SU-DHL-6 (cell line): Measurements from ENCODE around the gene ZDHHC7.

ENCODE experiments used
- H2AFZ ChIP-seq: fragments of 200-600 bp; sonication (generic); 2 replicates; pipeline ENCODE4 v1.6.1; 2014; ENCODE audit warnings: low read depth, mild to moderate bottlenecking, moderate library complexity, mixed read lengths, antibody characterized with exemption, low read length; ENCODE audit not compliant: severe bottlenecking
- H3F3A ChIP-seq: fragments of 200-600 bp; shearing (Covaris generic); 2 replicates; pipeline ENCODE4 v1.6.0; 2016; ENCODE audit warnings: antibody characterized with exemption, mild to moderate bottlenecking; ENCODE audit not compliant: insufficient read depth
- H3K27ac ChIP-seq: fragments of 200-600 bp; sonication (generic); 2 replicates; pipeline ENCODE4 v1.5.1; 2016; ENCODE audit warnings: low read depth, mild to moderate bottlenecking, low read length, moderate library complexity, mixed read lengths
- H3K27me3 ChIP-seq: fragments of 200-600 bp; sonication (generic), shearing (Covaris generic); 2 replicates; pipeline ENCODE4 v1.6.0; 2014; ENCODE audit warnings: mild to moderate bottlenecking, low read length
- H3K36me3 ChIP-seq: fragments of 200-600 bp; sonication (generic); 2 replicates; pipeline ENCODE4 v1.6.1; 2014; ENCODE audit warnings: mild to moderate bottlenecking, low read length, mixed read lengths
- H3K4me2 ChIP-seq: fragments of 300-600, 200-600 bp; shearing (Covaris generic), sonication (generic); 2 replicates; pipeline ENCODE4 v1.6.0; 2014; ENCODE audit warnings: low read length, low read depth, mild to moderate bottlenecking; ENCODE audit not compliant: poor library complexity, severe bottlenecking
- H3K4me3 ChIP-seq: fragments of 200-600 bp; sonication (generic); 2 replicates; pipeline ENCODE4 v1.5.1; 2014; ENCODE audit warnings: antibody characterized with exemption, low read length, mild to moderate bottlenecking, mixed read lengths; ENCODE audit not compliant: insufficient read depth, poor library complexity, severe bottlenecking
- H3K79me2 ChIP-seq: fragments of 200-600 bp; sonication (generic); 2 replicates; pipeline ENCODE4 v1.6.1; 2014; ENCODE audit warnings: mild to moderate bottlenecking, low read length, moderate library complexity; ENCODE audit not compliant: insufficient read depth
- H3K9ac ChIP-seq: fragments of 200-600 bp; sonication (generic); 2 replicates; pipeline ENCODE4 v1.7.0; 2014; ENCODE audit warnings: mild to moderate bottlenecking, low read length
- H3K9me2 ChIP-seq: fragments of 200-600 bp; sonication (generic); replicated peaks from 2 replicates; pipeline ENCODE4 v1.6.1; 2014; ENCODE audit warnings: low read length; ENCODE audit not compliant: insufficient read depth
- H3K9me3 ChIP-seq: fragments of 200-600 bp; sonication (generic); 2 replicates; pipeline ENCODE4 v1.6.1; 2014; ENCODE audit warnings: low read length, mixed read lengths; ENCODE audit not compliant: insufficient read depth
- H4K20me1 ChIP-seq: fragments of 200-600 bp; sonication (generic); 2 replicates; pipeline ENCODE4 v1.6.1; 2014; ENCODE audit warnings: low read depth, mild to moderate bottlenecking, antibody characterized with exemption, low read length, moderate library complexity, mixed read lengths
- CTCF ChIP-seq: fragments of 200-600 bp; sonication (generic); IDR thresholded peaks from one replicate; pipeline ENCODE4 v1.5.1; 2017; ENCODE audit warnings: antibody characterized with exemption, mild to moderate bottlenecking, low read length, moderate library complexity; ENCODE audit not compliant: insufficient read depth, poor library complexity, severe bottlenecking
- EZH2phosphoT487 ChIP-seq: fragments of 200-600 bp; sonication (generic), shearing (Covaris generic); conservative IDR thresholded peaks from 2 replicates; pipeline ENCODE4 v1.6.1; 2018; ENCODE audit warnings: mild to moderate bottlenecking, antibody characterized with exemption, low read length, moderate library complexity, mixed read lengths

Gene ZDHHC7

GRCh38 chr16:84952335-84953189 lies 58.8 kb downstream of the ZDHHC7 start:
- no peaks in the 10 kb centered on the region for H3K27me3 ChIP-seq
- H3K79me2 ChIP-seq = no peaks in the 10 kb centered on the region
- TF ChIP-seq EZH2phosphoT487 (no peak), CTCF (peak; percentile 57)
- H3F3A ChIP-seq = no peaks in the 10 kb centered on the region
- H2AFZ ChIP-seq = no peak overlapping the region
- no peaks in the 10 kb centered on the region for H3K9me3 ChIP-seq
- no peaks in the 10 kb centered on the region for H3K36me3 ChIP-seq
- no peaks in the 10 kb centered on the region for H4K20me1 ChIP-seq
- H3K4me3 ChIP-seq = no peak overlapping the region
- no peak overlapping the region for H3K4me2 ChIP-seq
- no peaks in the 10 kb centered on the region for H3K9me2 ChIP-seq
- no peak overlapping the region for H3K9ac ChIP-seq
- no peak overlapping the region for H3K27ac ChIP-seq

DNA sequence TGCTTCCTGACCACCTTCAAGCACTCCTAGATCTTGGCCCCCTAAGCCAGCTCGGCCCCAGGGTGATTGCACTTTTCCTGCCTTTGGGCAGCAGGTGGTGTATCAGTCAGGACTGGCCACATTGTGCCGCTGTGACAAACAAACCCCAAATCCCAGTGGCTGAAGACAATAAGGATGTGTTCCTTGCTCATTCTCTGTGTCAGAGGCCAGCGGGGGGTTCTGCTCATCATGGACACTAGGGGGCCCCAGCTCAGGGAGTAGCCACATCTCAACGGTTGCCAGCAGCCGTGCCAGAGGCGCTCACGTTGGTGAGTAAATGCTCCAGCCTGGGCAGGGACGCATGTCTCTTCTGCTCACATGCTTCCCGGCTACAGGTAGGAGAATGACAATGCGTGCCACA lies 60.4 kb downstream of the ZDHHC7 start:
- Histone ChIP-seq H3K4me2 (no peak overlapping the region), H3K9me2 (no peaks in the 10 kb centered on the region), H3K27ac (no peak overlapping the region), H3K4me3 (no peak overlapping the region), H3F3A (no peaks in the 10 kb centered on the region), H3K9ac (no peak overlapping the region), H3K79me2 (no peaks in the 10 kb centered on the region), H3K9me3 (no peaks in the 10 kb centered on the region), H4K20me1 (no peaks in the 10 kb centered on the region), H3K27me3 (no peaks in the 10 kb centered on the region), H2AFZ (no peak overlapping the region), H3K36me3 (no peaks in the 10 kb centered on the region)
- TF ChIP-seq CTCF = peak; percentile 49
- TF ChIP-seq EZH2phosphoT487 = no peak

- no peak overlapping the region for H3K27ac ChIP-seq
- H3K4me3 ChIP-seq = no peak overlapping the region
- no peaks in the 10 kb centered on the region for H3K79me2 ChIP-seq
- no peak overlapping the region for H3K9ac ChIP-seq
- no peak overlapping the region for H3K4me2 ChIP-seq
- H3K9me2 ChIP-seq = no peaks in the 10 kb centered on the region
- H4K20me1 ChIP-seq = no peaks in the 10 kb centered on the region
- no peak overlapping the region for H2AFZ ChIP-seq
- no peaks in the 10 kb centered on the region for H3K36me3 ChIP-seq
- no peaks in the 10 kb centered on the region for H3K27me3 ChIP-seq
- TF ChIP-seq EZH2phosphoT487 (no peak), CTCF (no peak)
- no peaks in the 10 kb centered on the region for H3F3A ChIP-seq
- H3K9me3 ChIP-seq = no peaks in the 10 kb centered on the region
These were observed 61.4 kb downstream of the ZDHHC7 start for GRCh38 chr16:84949772-84950436.
